GM19043 (cell line): ENCODE measurements around the gene RBM26.
"Not testable (repeated sequence)": the region's sequence is repeated elsewhere in the genome, so short reads cannot be mapped to it uniquely, and the experiment has no call there.

Experiments used
- ATAC-seq: cut with Tn5 transposase; IDR thresholded peaks from one replicate; pipeline ENCODE4 v1.9.1; 2021; ENCODE audit warnings: low read depth; ENCODE audit not compliant: unreplicated experiment

Gene RBM26

DNA sequence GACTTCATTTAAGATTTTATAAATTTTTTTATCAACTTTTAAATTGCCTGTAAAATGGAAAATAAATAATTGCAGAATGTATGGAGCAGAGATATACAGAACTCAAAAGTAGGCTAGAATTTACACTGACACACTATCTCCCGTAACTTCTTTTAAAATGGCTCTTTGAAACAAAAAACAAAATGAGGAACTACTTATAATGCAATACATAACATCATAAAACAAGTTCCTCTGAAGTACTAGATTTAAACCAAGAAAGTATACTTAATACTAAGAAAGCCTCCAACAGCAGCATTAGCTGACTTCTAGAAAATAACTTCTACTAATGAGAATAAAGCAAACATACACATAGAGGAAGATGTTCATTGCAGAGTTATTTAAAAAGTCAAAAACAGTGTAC is 17.0 kb downstream of the RBM26 start:
- ATAC-seq, result no peak

DNA sequence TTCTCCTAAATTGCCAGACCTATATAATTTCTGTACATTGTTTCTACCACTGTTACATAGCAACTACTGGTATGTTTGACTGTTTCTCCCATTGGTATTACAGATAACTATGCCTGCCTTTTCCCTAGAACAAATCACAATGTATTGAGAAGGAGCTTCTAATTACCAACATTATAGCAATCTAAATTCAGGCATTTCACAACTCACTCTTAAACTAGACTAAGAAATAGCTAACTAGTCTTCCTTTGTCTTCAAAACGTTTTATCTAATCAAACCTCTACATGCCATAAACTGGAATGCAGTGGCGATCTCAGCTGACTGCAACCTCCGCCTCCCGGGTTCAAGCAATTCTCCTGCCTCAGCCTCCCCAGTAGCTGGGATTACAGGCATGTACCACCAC is 18.2 kb downstream of the RBM26 start:
- ATAC-seq, result no peak

DNA sequence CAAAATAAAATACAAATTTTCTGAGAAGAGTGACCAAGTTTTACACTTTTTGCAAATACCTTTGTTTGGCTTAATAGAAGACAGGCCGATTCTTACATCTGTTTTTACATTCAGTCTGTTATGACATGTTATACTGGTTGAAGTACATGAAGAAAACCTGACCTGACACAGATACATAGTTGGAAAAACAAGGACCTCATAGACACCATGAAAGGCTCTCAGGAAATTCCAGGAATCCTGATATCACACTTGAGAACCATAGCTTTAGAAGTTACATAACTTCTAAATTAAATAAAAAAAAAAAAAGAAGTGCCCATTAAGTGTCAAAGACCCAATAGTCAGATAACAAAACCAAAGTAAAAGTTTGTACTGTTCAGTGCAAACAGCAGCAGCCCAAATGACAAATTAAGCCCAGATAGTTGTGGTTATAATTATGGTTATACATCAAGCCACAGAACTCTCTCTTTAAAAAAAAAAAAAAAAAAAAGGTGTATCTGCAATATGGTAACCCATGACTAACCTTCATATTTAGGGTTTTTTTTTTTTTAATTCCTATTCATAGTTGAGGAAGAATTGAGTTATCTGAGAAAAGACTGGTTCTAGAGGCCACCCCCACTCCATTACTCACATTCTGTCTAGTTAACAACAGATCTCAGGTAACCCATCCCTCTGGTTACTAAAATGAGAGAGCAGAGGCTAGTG is 19.8 kb downstream of the RBM26 start:
- ATAC-seq, result peak; percentile 4

DNA sequence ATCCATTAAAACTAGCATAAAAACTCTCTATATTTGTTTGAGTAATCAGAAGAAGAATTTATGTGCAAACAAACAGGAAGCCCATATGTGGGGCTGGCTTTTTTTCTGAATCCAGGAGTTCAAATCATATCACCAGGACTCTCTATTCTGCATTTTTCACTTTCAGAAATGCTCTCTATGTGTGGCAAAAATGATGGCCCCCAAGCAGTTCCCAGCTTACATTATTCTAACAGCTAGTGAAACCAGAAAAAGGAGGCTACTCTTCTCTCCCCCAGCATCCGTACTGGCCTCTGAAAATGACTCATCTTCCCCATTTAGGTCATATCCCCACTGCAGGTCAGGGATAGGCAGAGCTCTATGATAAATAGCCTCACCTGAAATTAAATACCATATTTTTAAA is 20.4 kb downstream of the RBM26 start:
- ATAC-seq, result peak; percentile 91

DNA sequence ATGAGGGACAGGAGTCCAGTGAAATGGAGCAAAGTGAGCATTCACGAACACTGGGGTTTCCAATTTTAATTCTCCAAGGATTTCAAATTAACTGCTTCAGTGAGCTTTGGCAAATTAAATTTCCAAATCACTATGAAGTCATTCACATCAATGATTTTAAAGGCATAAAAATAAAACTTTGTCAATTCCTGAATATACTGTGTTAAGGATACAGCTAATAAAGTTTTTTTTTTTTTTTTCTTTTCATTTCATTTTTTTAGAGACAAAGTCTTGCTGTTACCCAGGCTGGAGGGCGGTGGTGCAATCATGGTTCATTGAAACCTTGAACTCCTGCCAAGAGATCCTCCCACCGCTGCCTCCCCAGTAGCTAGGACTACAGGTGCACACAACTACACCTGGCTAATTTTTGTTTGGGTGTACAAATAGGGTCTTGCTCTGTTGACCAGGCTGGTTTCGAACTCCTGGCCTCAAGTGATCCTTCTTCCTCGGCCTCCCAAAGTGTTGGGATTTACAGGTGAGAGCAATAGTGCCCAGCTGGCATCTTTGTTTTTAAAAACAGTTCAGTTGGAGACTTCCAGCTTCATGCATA is 21.9 kb downstream of the RBM26 start:
- no peak for ATAC-seq

DNA sequence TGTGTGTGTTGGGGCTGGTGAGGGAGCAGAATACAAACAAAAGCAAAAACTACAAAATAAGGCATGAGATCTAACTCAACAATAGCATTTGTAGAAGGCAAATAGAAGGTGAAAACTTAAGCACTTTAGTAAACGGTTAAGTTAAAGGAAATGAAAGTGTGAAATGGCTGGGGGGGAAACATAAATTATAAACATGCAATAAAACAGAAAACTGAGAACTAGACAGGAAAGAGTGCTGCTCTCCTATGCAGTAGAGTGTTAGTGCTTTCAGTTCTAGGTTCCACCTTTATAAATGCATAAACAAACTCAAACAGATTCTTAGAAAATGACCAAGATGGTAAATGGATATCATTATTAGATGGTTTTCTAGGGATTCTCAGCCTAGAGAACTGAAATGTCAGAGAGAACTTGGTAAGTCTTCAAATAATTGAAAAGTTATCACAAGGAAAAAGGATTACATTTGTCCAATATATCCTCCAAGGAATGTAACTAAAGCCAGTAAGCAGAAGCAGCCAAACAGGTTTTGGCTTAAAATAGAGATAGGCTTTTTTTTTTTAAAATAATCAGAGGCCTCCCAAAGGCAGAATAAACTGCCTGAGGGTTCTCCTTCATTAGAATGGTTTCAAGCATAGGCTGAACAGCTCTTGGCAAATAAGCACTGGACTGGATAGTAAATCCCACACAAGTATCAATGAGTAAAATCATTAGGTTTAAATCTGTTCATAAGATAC is 23.3 kb downstream of the RBM26 start:
- ATAC-seq, result peak; percentile 46

DNA sequence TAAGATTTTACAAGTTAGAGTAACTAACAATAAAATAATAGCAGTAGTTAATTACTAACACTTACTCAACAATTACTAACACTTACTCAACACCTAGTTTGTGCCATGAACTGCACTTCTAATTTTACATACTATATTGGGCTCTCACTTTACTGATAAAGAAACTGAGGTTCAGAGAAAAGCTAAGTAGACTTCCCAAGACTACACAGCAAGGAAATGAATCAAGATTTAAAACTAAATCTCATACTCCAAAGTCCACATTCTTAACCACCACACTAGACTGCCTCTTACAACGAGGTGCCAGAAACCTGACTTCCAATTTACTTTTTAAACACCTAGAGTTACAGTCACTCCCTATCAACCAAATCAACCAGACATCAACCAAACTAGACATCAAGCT is 25.1 kb downstream of the RBM26 start:
- no peak for ATAC-seq

DNA sequence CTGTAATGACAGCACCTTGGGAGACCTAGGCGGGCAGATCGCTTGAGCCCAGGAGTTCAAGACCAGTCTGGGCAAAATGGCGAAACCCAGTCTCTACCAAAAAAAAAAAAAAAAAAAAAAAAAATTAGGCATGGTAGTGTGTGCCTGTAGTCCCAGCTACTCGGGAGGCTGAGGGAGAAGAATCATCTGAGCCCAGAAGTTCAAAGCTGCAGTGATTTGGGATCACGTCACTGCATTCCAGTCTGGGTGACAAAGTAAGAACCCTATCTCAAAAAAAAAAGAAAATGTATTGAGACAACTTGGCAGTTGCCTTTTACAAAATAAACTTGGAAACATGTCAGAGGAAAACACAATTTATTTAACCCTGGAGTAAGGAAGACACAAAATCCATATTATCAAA is 26.8 kb downstream of the RBM26 start:
- no peak for ATAC-seq

DNA sequence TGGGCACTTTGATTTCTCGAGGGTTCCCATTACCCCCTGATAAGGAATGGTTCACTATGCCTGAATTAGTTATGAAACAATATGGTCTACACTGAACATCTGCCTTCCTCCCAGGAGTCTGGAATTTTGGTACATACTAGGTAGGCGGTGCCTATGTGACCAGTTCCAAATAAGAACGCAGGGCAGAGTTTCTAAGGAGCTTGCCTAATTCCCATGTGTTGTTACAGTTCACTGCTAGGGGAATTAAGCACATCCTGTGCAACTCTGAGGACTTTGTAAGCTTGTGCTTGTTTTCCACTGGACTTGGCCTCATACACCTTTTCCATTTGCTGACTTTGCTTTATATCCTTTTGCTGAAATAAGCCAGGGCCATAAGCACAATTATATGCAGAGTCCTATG is 29.2 kb downstream of the RBM26 start:
- ATAC-seq, result no peak

DNA sequence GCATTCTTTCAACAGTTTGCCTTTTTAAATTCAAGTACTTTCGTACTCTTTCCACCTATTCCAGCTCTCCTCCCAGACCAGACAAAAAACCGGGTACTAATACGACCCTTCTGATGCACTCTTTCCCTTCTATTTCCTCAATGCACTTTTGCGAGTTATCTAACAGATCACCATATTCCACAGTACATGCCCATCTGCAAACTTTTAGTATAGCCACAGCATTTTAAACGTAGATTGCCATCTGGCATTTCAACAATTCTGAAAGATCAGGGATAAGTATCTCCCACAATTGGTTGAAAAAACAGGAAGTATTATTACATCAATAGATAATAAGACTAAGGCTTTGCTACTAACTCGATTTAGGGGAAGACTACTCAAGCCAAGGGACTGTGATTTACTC is 31.5 kb downstream of the RBM26 start:
- no peak for ATAC-seq

DNA sequence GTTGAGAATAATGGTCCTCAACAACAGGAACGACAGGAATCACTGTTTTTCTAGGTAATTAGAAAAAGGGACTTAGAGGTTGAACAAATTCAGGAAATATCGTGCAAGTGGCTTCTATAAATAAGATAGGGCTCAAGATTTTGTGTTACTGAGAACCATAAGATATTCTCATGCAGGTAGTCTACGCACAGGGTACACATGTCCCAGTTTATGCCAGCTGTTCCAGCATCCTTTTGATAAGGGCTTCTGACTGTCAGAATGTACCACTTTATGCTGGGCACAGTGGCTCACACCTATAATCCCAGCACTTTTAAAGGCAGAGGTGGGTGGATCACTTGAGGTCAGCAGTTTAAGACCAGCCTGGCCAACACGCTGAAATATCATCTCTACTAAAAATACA is 32.1 kb downstream of the RBM26 start:
- no peak for ATAC-seq

DNA sequence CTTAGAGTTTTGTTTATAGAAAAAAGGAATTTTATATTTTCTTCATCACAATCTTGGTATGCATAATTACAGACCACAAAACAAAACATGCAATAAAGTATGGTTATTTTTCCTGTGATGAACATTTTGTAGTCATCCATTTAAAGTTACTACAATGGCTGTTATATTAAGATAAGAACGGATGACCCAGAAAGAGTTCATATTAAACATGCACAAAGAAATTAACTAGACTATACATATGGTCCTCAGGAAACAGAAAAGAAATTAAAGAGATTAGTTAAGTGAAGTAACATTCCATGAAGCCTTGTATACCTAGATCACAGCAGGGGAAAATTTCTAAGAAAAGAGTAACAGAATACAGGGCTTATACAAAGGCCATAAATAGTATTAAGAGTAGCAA is 36.8 kb downstream of the RBM26 start:
- no peak for ATAC-seq

DNA sequence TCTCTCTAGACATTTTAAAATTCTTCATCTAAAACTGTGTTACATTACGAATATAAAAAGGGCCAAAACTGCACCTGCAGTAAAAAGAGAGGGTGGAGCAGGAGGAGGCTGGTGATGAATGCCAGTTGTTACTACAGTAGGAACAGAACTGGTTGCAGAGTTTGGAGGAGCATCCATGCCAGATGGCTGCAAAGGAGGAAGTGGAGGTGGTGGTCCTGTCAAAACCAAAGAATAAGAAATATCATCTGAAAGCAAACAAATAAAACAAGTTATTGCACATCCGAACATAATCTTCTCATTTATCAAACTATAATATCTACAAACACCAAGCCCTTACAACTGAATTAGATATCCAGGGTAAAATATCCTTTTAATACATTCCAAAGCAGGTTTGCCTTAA is 40.1 kb downstream of the RBM26 start:
- no peak for ATAC-seq

DNA sequence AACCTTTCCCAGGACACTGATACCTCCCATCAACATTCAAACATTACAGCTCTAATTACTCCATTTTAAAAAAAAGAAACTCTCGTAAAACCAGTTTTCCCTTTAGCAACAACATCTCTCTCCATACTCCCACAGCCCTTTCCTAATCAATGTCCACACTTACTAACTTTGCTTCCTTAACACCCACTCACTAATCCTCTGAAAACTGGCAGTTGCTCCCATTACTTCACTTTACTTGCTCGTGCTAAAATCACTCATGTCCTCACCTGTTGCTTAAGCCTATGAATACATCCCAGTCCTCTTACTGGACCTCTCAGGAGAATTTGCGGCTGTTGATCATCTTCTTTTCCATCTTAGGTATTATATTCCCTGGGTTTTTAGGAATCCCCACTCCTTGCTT is 44.8 kb downstream of the RBM26 start:
- no peak for ATAC-seq

DNA sequence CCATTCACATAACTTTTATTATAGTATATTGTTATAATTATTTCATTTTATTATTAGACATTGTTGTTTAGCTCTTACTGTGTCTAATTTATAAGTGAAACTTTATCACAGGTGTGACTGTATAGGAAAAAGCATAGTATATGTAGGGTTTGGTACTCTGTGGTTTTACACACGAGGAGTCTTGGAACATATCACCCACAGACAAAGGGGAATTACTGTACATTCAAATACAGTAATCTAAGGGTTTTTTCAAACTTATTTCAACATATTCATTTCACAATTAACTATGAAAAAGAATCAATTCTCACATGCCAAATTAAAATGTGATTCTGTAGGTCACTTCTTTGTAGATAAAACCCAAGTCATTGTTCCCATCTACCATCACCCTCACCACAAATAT is 46.0 kb downstream of the RBM26 start:
- no peak for ATAC-seq

DNA sequence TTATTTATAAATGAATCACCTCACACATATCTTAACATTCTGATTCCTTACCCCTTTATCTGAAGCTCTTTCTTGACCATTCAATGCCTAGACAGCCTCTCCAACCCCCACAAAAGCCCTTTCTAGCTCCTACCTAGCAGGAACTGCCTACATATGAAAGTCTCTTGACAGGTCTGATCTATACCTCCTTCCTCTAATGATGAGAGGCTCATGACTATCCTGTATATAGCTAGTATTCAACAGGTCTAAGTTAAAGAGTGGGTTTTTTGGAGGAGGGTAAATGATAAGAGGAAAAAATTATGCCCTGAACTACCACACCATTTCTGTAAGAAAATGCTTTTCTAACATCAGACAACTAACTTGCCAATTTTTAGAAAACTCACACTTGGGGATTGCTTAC is 47.0 kb downstream of the RBM26 start:
- no peak for ATAC-seq

DNA sequence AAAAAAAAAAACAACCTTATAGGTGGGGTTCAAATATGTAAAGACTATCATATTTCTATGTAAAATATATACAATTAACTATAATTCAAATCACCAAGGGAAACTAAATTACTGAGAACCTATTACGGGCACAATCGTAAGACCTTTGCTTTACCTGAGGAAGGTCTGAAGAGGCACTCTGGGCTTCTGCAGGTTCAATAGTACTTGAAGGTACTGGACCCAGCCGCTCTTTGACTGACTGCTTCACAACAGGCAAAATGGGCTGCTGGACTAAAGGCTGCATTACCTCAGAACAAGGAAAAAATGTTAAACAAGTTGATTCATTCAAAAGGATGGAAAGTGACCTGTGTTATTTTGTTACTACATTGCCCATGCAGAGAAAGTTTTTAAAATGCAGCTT is 51.8 kb downstream of the RBM26 start:
- no peak for ATAC-seq

DNA sequence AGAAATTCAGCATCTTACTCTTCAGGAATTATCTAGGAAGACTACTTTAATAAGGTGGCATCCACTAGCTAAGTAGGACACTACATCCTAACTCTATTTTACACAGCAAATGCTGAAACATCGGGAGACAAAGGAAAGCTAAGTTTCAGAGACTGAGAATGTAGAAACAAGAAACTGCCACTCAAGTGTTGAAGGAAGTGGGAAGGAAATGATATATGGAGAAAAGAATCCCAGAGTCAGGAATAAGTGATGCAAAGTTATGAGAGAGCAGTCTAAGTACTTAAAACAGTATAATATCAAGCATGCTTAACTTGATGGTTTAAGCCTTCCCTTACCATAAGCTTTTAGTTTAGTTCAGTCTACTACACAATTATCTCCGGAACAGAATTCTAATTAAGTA is 52.4 kb downstream of the RBM26 start:
- ATAC-seq, result no peak

DNA sequence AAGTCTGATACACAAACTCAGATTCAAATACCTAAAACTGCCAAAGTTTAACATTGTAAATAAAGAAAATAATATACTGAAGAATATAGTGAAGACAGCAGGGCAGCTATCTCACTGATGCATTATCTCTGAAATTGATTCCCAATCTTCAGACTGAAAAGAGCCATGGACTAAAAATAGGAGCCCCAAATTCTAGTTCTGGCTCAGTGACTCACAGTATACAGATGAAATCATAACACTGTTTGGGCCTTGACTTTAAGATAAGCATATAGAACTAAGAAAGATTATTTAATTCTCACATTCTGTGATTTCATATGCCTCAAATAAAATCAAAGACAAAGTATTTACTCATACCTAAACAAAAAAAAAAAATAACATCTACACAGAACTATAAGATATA is 53.9 kb downstream of the RBM26 start:
- no peak for ATAC-seq

DNA sequence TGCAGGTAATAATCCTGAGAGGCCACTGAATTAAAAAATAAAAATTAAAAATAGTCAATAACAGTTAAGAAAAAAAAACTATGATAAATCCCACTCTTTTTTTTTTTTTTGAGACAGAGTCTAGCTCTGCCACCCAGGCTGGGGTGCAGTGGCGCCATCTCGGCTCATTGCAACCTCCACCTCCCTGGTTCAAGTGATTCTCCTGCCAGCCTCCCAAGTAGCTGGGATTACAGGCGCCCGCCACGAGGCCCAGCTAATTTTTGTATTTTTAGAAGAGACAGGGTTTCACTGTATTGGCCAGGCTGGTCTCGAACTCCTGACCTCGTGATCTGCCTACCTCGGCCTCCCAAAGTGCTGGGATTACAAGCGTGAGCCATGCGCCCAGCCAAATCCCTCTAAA is 56.4 kb downstream of the RBM26 start:
- ATAC-seq, result not testable (repeated sequence)

DNA sequence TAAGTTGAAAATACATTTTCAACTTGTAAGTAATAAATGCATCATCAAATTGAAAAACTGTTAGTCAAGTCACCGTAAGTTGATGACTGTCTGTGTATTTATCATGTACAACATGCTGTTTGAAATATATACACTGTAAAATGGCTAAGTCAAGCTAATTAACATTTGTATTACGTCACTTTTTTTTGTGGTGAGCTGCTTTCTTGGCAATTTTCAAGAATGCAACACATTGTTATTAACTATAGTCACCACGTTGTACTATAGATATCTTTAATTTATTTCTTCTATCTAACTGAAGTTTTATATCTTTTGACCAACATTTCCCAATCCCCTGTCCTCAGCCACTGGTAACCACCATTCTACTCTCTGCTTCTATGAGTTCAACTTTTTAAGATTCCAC is 57.0 kb downstream of the RBM26 start:
- no peak for ATAC-seq

DNA sequence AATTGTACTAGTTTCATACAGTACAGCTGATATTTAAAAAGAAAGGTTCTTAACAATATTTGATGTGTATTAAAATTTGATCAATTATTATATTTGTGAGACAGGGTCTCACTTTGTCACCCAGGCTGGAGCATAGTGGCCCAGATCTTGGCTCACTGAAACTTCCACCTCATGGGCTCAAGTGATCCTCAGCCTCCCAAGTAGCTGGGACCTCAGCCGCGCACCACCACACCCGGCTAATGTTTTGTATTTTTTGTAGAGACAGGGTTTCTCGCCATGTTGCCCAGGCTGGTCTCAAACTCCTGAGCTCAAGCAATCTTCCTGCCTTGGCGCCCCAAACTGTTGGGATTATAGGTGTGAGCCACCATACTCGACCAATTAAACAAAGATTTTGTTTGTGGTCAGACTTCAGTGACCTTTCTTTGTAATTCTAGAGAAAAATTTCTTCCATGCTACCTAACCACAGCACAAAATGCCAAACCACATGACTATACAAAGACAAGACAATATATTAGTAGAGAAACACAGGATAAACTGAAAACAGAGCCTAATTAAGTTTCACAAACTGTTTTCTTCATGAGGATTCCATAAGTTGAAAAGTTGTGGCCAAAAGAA is 59.6 kb downstream of the RBM26 start:
- no peak for ATAC-seq
